ENCODE measurements around the gene GATAD2A. TPM values are rescaled to one million over a fixed set of nuclear protein-coding genes. Genes with fewer than 3 reads are reported as not detected.

Gene GATAD2A
- polyA plus RNA-seq, 3 donors: 12.6 to 33.8 (median 24.9) TPM

DNA sequence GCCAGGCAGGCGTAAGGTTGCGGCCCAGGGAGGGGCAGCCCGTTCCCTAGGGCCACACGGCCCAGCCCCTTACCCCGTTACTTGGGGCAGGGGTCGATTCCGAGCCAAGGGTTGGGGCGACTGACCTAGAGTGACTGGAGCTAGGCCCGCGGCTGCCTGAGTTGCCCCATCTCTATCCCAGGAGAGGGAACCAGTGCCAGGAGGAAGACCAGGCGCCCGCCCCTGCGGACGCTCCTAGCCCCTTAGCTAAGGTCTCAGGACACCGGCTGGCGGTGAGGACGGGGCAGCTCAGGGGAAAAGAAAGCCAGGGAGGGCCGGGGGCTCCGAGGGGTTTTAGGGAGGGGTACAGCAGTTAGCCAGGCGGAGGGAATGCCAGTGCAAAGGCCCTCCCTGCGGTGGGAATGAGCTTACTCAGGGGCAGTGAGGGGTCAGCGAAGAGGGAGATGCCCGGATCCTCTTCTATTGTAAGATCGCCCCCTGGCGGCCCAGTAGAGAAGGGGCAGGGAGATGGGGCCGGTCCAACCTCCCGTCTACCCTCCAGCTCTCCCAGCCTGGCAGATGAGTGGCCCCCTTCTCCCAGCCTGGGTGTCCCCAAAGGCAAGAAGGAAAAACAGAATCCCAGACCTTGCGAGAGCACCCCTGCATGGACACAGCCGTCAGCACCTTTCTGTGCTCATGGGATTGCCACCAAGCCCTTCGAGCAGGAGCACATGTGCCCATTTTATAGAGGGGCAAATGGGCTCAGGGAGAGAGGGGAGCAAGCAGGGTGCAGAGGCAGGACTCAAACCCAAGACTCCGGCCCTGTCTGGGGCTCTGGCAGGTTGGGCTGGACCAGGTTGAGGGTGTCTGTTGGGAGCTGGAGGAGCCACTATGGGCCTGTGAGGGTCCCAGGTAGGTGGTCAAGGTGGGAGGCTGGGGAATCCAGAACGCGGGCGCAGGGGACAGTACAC is 148.9 kb downstream of the GATAD2A start:
- 57 to 65% (median 60%) methylated on average over 32 to 34 of the region's 34 CpGs for WGBS, 3 donors
- H3K27ac ChIP-seq (ENCODE audit: low read depth, low read length): no peak overlapping the region

DNA sequence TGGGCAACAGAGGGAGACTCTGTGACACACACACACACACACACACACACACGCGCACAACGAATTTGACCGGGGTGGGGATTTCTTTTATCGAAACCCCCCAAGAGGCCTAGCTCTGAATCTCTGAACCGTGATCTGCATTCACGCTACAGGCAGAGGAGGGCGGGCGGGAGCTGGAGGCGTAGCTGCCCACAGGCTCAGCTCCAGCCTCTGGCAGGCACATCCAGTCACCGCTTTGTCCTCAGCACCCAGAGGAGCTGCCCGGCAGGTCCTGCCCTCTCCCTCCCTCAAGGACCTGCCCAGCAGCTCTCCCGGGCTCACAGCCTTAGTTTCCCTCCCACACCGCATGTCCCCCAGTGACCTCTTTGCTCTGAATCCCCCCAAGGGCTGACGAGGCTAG is 152.6 kb downstream of the GATAD2A start:
- WGBS, 3 donors: 79 to 84% (median 80%) methylated on average over 15 of the region's 15 CpGs

More for the DNA sequence above, 152.6 kb downstream of the GATAD2A start:
- no peak overlapping the region for H3K27ac ChIP-seq (ENCODE audit: low read depth, low read length)

Other genes starting within 250 kb of the GATAD2A start
- under 1 TPM; 0.22 to 1.00 (median 0.23) TPM for gene MEF2B, start 235.4 kb upstream of the GATAD2A start, polyA plus RNA-seq
- 10 to 100 TPM; 12.4 to 37.7 (median 35.4) TPM for gene BORCS8, start 213.5 kb upstream of the GATAD2A start, polyA plus RNA-seq
- gene RFXANK, start 213.4 kb upstream of the GATAD2A start, polyA plus RNA-seq: 10 to 100 TPM; 41.8 to 93.6 (median 70.7) TPM
- 10 to 100 TPM in 2 of 3 donors, 1 to 10 TPM in 1; 9.3 to 16.0 (median 15.5) TPM for gene NR2C2AP, start 202.3 kb upstream of the GATAD2A start, polyA plus RNA-seq
- under 1 TPM in 2 of 3 donors, not detected in 1; 0.01 to 0.06 TPM for gene NCAN, start 193.7 kb upstream of the GATAD2A start, polyA plus RNA-seq
- gene TM6SF2, start 132.4 kb upstream of the GATAD2A start, polyA plus RNA-seq: under 1 TPM in 2 of 3 donors, not detected in 1; 0.14 to 0.46 TPM
- gene SUGP1, start 85.2 kb upstream of the GATAD2A start, polyA plus RNA-seq: 10 to 100 TPM; 19.8 to 23.2 (median 22.2) TPM
- 10 to 100 TPM; 15.2 to 19.5 (median 16.1) TPM for gene MAU2, start 84.8 kb upstream of the GATAD2A start, polyA plus RNA-seq
- gene TSSK6, start 109.9 kb downstream of the GATAD2A start, polyA plus RNA-seq: 1 to 10 TPM in 2 of 3 donors, under 1 TPM in 1; 0.82 to 1.2 (median 1.1) TPM
- gene NDUFA13, start 110.5 kb downstream of the GATAD2A start, polyA plus RNA-seq: 100 to 1,000 TPM; 169 to 404 (median 248) TPM
- gene YJEFN3, start 123.2 kb downstream of the GATAD2A start, polyA plus RNA-seq: 1 to 10 TPM; 3.7 to 4.9 (median 4.5) TPM
- gene CILP2, start 132.6 kb downstream of the GATAD2A start, polyA plus RNA-seq: under 1 TPM in 2 of 3 donors, not detected in 1; 0.03 to 0.49 TPM
- 1 to 10 TPM in 1 of 3 donors, under 1 TPM in 2; 0.34 to 1.6 (median 0.86) TPM for gene PBX4, start 213.0 kb downstream of the GATAD2A start, polyA plus RNA-seq
- 10 to 100 TPM in 2 of 3 donors, 1 to 10 TPM in 1; 3.0 to 18.4 (median 12.6) TPM for gene LPAR2, start 222.5 kb downstream of the GATAD2A start, polyA plus RNA-seq
- gene GMIP, start 238.0 kb downstream of the GATAD2A start, polyA plus RNA-seq: 10 to 100 TPM in 1 of 3 donors, 1 to 10 TPM in 2; 4.9 to 10.7 (median 6.6) TPM

Data from adipose tissue (tissue), 3 donors.